ENCODE results near the gene CDKAL1. TPM values are rescaled to one million over a fixed set of nuclear protein-coding genes. Genes with fewer than 3 reads are reported as not detected.

CDKAL1 gene
- total and polyA plus RNA-seq, 2 of the 13 experiments (the other 11 are each of a cell fraction or from before 2014, with no cell fraction given), result 9.5 to 27.7 TPM

DNA sequence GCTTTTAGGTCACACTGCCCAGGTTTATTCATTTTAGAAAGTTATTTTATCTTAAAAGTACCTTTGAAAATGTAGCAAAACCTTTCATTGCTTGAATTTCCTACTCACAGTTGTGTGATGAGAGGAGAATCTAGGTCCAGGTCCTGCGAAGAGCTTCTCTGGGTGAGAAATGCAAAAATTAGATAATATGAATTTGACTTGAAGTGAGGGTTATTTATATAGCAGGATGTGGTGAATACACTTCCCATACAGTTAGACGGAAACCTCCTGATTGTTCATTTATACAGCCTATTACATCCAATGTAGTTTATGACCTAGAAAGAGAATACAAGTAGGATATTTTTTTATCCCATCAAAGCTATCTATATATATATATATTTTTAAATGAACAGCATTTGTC lies 30.5 kb downstream of the CDKAL1 start:
- Histone ChIP-seq H3K36me3 (replicated peaks in 1 of 2; ENCODE audit: control insufficient read depth in 1 of 2, insufficient read depth in 2 of 2, low read length in 2 of 2) (peaks cover 0 to 5% of the 10 kb centered on the region in 2 experiments; a peak in 1 of 5 replicates), H3K27me3 (ENCODE audit: control insufficient read depth in 1 of 2, insufficient read depth in 2 of 2, low read length in 2 of 2) (no peaks in the 10 kb centered on the region), H3K4me2 (ENCODE audit: low read depth, low read length) (no peak overlapping the region), H3K9me3 (ENCODE audit: low read length) (no peaks in the 10 kb centered on the region), H3K4me3 (replicated peaks in 1 of 3; ENCODE audit: insufficient read depth in 1 of 3, low read depth in 2 of 3, low read length in 3 of 3) (no peak overlapping the region), H2AFZ (ENCODE audit: low read length) (no peak overlapping the region), H3K9ac (ENCODE audit: insufficient read depth, low read depth, low read length) (no peak overlapping the region), H3K79me2 (ENCODE audit: insufficient read depth, low read length) (peaks cover 2% of the 10 kb centered on the region), H3K4me1 (ENCODE audit: insufficient read depth, low read length) (no peaks in the 10 kb centered on the region), H4K20me1 (ENCODE audit: insufficient read depth, low read length) (no peaks in the 10 kb centered on the region), H3K27ac (ENCODE audit: extremely low read length, insufficient read depth, low read length) (no peak overlapping the region)
- 99% methylated on average over 2 of the region's 2 CpGs for WGBS (ENCODE audit: low lambda C conversion rate)
- FAIRE-seq, result no peak
- POLR2A ChIA-PET, result interaction anchor here (2.1 kb wide), 1 partner anchor 1024 kb away, joined by 11 read pairs; no protein-coding TSS in a partner anchor
- TF ChIP-seq ARNTL (CRISPR knock-in tag; IDR thresholded peaks at IDR 0.05), result no peak
- TF ChIP-seq ZBTB1 (CRISPR knock-in tag; IDR thresholded peaks at IDR 0.05; ENCODE audit: borderline replicate concordance), result no peak
- TF ChIP-seq ZNF773 (CRISPR knock-in tag; IDR thresholded peaks at IDR 0.05; ENCODE audit: borderline replicate concordance), result no peak
- no peak for TF ChIP-seq E2F2 (CRISPR knock-in tag; IDR thresholded peaks at IDR 0.05; ENCODE audit: borderline replicate concordance)
- no peak for TF ChIP-seq ZSCAN30 (CRISPR knock-in tag; IDR thresholded peaks at IDR 0.05)
- no peak for TF ChIP-seq ZNF234 (CRISPR knock-in tag; conservative IDR thresholded peaks at IDR 0.05)
- TF ChIP-seq KDM4B (CRISPR knock-in tag; IDR thresholded peaks at IDR 0.05), result no peak
- TF ChIP-seq KLF11 (CRISPR knock-in tag; IDR thresholded peaks at IDR 0.05), result no peak
- no peak for TF ChIP-seq ZNF788 (CRISPR knock-in tag; IDR thresholded peaks at IDR 0.05; ENCODE audit: borderline replicate concordance)
- TF ChIP-seq GTF3A (CRISPR knock-in tag; conservative IDR thresholded peaks at IDR 0.05), result no peak
- TF ChIP-seq RXRA (CRISPR knock-in tag; IDR thresholded peaks at IDR 0.05), result no peak
- no peak for TF ChIP-seq MEIS1 (CRISPR knock-in tag; IDR thresholded peaks at IDR 0.05; ENCODE audit: borderline replicate concordance)
- no peak for TF ChIP-seq POLR2AphosphoS2 (IDR thresholded peaks at IDR 0.05; ENCODE audit: low read depth, low read length)
- TF ChIP-seq ZNF124 (CRISPR knock-in tag; IDR thresholded peaks at IDR 0.05), result no peak
- TF ChIP-seq ZBTB3 (CRISPR knock-in tag; IDR thresholded peaks at IDR 0.05; ENCODE audit: borderline replicate concordance, low read depth), result no peak
- TF ChIP-seq PLSCR1 (CRISPR knock-in tag; IDR thresholded peaks at IDR 0.05; ENCODE audit: borderline replicate concordance), result no peak
- TF ChIP-seq MAZ (IDR thresholded peaks at IDR 0.05; ENCODE audit: borderline replicate concordance, low read depth, low read length), result no peak
- no peak for TF ChIP-seq MAZ (CRISPR knock-in tag; IDR thresholded peaks at IDR 0.05; ENCODE audit: low read depth)
- no peak for TF ChIP-seq SP5 (CRISPR knock-in tag; IDR thresholded peaks at IDR 0.05; ENCODE audit: borderline replicate concordance, low read depth)
- in situ Hi-C loops (cut with HindIII; ENCODE audit: extremely low pct_ligation_motif_present, low pct_unique_long_range_greater_than_20kb), result loop anchor here (5.0 to 10.0 kb wide), 3 partner anchors 310 to 1370 kb away; partner anchors contain the start of gene SOX4
- CTCF ChIA-PET (ENCODE audit: low intra/inter-chr PET ratio, low total read pairs), result interaction anchor here (1.5 to 1.7 kb wide), 2 partner anchors 1024 to 1371 kb away, joined by 7 to 13 read pairs; no protein-coding TSS in a partner anchor
- intact Hi-C loops (cut with micrococcal nuclease; ENCODE audit: unreplicated experiment), result loop anchor here (1.0 to 5.0 kb wide), 2 partner anchors 313 to 1025 kb away; no protein-coding TSS in a partner anchor
- DNase-seq (ENCODE audit: low spot score), result no peak
- BruUV-seq (replicated peaks), result no TSS peak
- no peak for ATAC-seq
